ENCODE measurements around the gene TMEM61.
"Not testable (repeated sequence)": the region's sequence is repeated elsewhere in the genome, so short reads cannot be mapped to it uniquely, and the experiment has no call there.

TMEM61 gene

GRCh38 chr1:54962612-54963395 lies 17.6 kb upstream of the TMEM61 start:
- no peak for DNase-seq

GRCh38 chr1:54963829-54964228 lies 16.6 kb upstream of the TMEM61 start:
- not testable (repeated sequence) for DNase-seq

- DNase-seq: no peak
These were observed 14.6 kb upstream of the TMEM61 start for GRCh38 chr1:54965624-54966340.

GRCh38 chr1:54967372-54967771 lies 13.1 kb upstream of the TMEM61 start:
- no peak for DNase-seq

- no peak for DNase-seq
These were observed 11.9 kb upstream of the TMEM61 start for GRCh38 chr1:54968551-54968950.

GRCh38 chr1:54969879-54970278 lies 10.5 kb upstream of the TMEM61 start:
- no peak for DNase-seq

GRCh38 chr1:54970901-54971300 lies 9.5 kb upstream of the TMEM61 start:
- DNase-seq: no peak

GRCh38 chr1:54971317-54971791 lies 9.1 kb upstream of the TMEM61 start:
- DNase-seq: no peak

GRCh38 chr1:54972436-54972835 lies 8.0 kb upstream of the TMEM61 start:
- no peak for DNase-seq

- peak in 1 of 2 experiments; percentile 7 for DNase-seq
These were observed 7.1 kb upstream of the TMEM61 start for GRCh38 chr1:54973205-54973921.

- no peak for DNase-seq
These were observed 4.9 kb upstream of the TMEM61 start for GRCh38 chr1:54975356-54976108.

GRCh38 chr1:54976747-54977146 lies 3.7 kb upstream of the TMEM61 start:
- no peak for DNase-seq

- no peak for DNase-seq
These were observed 2.7 kb upstream of the TMEM61 start for GRCh38 chr1:54977533-54978297.

GRCh38 chr1:54978528-54979326 lies 1.7 kb upstream of the TMEM61 start:
- DNase-seq: no peak

- DNase-seq: no peak
These were observed 1.0 kb upstream of the TMEM61 start for GRCh38 chr1:54979327-54979891.

GRCh38 chr1:54980046-54980527 lies 341 bp upstream of the TMEM61 start:
- no peak for DNase-seq

- DNase-seq: no peak
These were observed 1.0 kb downstream of the TMEM61 start for GRCh38 chr1:54981466-54981865.

- no peak for DNase-seq
These were observed 2.3 kb downstream of the TMEM61 start for GRCh38 chr1:54982739-54983138.

GRCh38 chr1:54984131-54984842 lies 3.9 kb downstream of the TMEM61 start:
- DNase-seq: peak in 1 of 2 experiments; percentile 14

- DNase-seq: no peak
These were observed 5.1 kb downstream of the TMEM61 start for GRCh38 chr1:54985556-54985955.
